Measurements from ENCODE around the gene DPP6.

DNA sequence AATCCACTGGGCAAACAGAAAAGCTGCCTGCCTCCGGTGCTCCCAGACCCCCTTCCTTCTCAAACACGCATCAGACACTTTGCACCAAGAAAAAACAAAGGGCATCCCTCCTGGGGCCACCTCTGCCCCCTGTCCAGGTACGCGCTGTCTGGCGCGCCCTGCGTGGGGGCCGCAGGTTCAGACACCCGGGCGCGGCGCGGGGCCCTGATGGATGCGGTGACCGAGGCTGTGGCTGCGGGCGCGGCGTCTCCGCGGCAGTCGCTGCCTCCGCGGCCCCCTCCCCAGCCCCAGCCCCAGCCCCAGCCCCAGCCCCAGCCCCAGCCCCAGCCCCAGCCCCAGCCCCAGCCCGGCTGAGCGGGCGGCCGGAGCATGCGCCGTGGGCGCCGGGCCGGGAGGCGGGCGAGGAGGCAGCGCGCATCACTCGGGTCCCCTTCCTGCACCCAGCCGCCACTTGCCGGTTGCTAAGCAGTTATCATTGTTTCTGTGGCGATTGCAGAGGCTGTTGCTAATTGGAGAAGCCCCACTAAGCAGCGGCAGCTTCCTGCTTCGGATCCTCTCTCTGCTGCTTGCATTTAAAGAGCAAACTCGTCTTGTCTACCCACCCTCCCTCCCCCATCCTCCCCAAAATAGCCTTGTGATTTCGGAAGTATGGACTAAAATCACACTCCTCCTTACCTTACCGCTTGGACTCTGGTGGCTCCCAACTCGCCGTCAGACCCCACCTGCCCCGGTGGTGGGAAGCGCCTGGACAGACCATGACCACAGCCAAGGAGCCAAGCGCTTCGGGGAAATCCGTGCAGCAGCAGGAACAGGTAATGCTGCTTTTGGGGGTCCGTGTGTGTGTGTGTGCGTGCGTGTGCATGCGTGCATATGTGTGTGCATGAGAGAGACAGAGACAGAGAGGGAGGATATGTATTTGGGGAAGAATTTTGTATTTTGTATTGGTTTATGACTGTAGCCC is 252.8 kb downstream of the DPP6 start:
- TF ChIP-seq, protein P1, sequence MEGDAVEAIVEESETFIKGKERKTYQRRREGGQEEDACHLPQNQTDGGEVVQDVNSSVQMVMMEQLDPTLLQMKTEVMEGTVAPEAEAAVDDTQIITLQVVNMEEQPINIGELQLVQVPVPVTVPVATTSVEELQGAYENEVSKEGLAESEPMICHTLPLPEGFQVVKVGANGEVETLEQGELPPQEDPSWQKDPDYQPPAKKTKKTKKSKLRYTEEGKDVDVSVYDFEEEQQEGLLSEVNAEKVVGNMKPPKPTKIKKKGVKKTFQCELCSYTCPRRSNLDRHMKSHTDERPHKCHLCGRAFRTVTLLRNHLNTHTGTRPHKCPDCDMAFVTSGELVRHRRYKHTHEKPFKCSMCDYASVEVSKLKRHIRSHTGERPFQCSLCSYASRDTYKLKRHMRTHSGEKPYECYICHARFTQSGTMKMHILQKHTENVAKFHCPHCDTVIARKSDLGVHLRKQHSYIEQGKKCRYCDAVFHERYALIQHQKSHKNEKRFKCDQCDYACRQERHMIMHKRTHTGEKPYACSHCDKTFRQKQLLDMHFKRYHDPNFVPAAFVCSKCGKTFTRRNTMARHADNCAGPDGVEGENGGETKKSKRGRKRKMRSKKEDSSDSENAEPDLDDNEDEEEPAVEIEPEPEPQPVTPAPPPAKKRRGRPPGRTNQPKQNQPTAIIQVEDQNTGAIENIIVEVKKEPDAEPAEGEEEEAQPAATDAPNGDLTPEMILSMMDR (conservative IDR thresholded peaks at IDR 0.05 in 1 of 2, IDR thresholded peaks at IDR 0.05 in 1 of 2; ENCODE audit: extremely low read depth in 1 of 2, insufficient read depth in 1 of 2, low read depth in 1 of 2, low read length in 2 of 2): no peak
- TF ChIP-seq EZH2 (IDR thresholded peaks at IDR 0.05; ENCODE audit: borderline replicate concordance, low read length): no peak
